GM12875 (cell line): ENCODE measurements around the gene PWWP2B.
A peak's percentile ranks its signal among the peaks of the same experiment; 100 is the strongest.

Experiments used
- H3K4me3 ChIP-seq: one replicate; pipeline ENCODE4 v1.5.1; 2011; ENCODE audit warnings: low read depth, low read length, control low read depth
- TF ChIP-seq, protein P1 (sequence below): IDR thresholded peaks from 2 replicates; pipeline ENCODE4 v1.5.1; 2011; ENCODE audit warnings: low read depth, mild to moderate bottlenecking, control low read depth, inconsistent platforms, low read length, moderate library complexity, borderline replicate concordance; ENCODE audit not compliant: insufficient read depth

PWWP2B gene

DNA sequence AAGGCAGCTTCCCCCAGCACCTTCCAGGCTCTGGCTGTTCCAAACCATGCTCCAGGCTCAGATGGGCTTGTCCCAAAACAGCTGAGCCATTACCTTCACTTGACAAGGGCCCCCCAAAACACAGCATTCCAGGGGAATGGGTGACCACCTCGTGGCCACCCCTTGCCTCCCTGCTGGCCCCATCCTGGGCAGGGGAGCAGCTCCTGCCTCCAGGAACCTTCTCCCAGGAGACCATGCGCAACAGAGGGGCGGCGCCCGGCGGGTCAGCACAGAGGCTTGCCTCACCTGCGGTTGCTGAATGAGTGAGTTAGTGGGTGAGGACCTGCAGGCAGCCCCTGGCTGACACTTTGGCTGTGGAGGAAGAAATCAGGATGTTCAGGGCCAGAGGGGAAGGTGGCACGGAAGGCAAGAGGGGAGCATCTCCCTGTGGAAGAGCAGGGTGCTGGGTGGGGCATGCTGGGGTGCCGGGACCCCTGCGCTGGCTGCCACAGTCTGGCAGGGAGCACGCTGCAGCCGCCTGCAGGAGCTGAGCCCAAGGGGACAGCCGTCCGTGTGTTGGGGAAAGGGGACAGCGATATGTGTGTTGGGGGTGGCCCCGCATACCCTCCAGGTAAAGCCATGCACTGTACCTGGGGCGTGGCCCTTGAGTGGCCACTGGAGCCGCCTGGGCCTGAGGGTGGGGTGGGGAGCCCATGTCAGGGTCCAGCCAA, 54.7 kb downstream of the PWWP2B start:
- TF ChIP-seq, protein P1, sequence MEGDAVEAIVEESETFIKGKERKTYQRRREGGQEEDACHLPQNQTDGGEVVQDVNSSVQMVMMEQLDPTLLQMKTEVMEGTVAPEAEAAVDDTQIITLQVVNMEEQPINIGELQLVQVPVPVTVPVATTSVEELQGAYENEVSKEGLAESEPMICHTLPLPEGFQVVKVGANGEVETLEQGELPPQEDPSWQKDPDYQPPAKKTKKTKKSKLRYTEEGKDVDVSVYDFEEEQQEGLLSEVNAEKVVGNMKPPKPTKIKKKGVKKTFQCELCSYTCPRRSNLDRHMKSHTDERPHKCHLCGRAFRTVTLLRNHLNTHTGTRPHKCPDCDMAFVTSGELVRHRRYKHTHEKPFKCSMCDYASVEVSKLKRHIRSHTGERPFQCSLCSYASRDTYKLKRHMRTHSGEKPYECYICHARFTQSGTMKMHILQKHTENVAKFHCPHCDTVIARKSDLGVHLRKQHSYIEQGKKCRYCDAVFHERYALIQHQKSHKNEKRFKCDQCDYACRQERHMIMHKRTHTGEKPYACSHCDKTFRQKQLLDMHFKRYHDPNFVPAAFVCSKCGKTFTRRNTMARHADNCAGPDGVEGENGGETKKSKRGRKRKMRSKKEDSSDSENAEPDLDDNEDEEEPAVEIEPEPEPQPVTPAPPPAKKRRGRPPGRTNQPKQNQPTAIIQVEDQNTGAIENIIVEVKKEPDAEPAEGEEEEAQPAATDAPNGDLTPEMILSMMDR: no peak
- H3K4me3 ChIP-seq: no peak overlapping the region

DNA sequence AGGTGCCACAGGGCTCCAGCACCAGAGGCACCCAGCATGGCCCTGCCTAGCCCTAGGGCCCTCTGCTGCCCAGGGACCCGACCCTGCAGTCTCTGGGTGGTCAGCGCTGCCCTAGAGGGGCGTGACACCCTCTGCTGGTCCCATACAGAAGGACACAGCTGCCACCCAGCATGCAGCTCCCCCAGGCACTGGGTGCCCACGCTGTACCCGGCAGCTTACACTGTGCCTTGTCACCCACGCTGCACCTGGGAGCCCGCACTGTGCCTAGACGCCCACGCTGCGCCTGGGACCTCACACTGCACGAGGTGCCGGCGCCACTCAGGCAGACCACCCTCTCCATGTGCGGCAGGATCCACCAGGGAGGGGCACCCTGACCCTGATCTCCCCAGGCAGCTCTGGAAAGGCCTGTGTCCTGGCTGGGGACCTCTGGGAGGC, 55.2 kb downstream of the PWWP2B start:
- no peak overlapping the region for H3K4me3 ChIP-seq
- TF ChIP-seq, protein P1: no peak

DNA sequence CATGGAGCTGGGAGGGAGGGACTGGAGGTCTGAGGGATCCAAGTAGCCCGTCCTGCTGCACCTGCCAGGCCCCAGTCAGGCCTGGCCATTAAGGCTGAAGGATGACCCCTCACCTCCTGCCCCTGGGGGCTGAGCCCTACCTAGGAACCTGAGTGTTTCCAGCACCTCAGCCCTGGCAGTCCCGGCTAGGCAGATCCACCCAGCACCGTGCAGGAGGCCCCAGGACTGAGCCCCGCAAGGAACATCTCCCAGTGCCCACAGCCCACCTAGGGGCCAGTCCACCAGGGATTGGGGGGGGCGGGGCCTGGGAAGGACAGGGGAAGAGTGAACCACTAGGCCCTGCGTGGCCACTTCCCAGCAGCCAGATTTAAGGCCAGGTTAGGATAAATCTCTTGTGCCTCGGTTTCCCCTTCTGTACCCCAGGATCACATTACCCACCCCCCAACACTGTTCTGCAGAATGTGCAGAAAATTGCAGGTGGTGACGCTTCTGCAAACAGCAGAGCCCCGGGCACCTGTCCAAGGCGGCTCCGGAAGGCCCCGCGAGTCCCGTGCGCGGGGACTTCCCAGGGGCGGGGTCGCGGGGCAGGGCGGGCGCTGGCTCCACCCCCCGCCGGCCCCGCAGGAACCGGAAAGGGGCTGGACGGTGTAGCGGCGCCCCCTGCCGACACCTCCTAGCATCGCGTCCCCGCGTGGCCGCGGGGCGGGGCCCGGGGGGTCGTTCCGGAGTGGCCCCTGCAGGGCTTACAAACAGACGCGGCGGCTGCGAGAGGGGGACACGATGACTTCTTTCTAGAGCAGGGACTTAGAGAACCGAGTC, 55.9 kb downstream of the PWWP2B start:
- TF ChIP-seq, protein P1: peak; percentile 94
- H3K4me3 ChIP-seq: peak overlapping the region; percentile 3

DNA sequence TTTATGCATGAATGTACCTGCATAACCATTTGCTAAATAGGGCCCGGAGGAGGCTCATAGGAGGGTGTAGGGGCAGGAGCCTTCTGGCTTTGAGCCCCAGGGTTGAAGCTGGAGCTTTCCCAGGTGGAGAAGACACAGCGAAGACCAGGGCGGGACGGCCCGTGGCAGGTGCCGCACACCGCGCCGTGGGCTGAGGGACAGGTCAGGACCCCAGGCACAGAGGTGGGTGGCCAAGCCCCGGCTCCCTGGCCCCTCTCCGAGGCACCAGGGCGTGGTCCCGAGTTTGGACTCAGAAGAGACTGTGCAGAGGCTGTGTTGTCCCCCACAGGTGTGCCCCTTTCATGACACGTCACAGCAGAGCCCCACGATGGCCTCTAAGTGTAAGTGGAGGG, 56.5 kb downstream of the PWWP2B start:
- TF ChIP-seq, protein P1: no peak
- H3K4me3 ChIP-seq: peak overlapping the region; percentile 3

DNA sequence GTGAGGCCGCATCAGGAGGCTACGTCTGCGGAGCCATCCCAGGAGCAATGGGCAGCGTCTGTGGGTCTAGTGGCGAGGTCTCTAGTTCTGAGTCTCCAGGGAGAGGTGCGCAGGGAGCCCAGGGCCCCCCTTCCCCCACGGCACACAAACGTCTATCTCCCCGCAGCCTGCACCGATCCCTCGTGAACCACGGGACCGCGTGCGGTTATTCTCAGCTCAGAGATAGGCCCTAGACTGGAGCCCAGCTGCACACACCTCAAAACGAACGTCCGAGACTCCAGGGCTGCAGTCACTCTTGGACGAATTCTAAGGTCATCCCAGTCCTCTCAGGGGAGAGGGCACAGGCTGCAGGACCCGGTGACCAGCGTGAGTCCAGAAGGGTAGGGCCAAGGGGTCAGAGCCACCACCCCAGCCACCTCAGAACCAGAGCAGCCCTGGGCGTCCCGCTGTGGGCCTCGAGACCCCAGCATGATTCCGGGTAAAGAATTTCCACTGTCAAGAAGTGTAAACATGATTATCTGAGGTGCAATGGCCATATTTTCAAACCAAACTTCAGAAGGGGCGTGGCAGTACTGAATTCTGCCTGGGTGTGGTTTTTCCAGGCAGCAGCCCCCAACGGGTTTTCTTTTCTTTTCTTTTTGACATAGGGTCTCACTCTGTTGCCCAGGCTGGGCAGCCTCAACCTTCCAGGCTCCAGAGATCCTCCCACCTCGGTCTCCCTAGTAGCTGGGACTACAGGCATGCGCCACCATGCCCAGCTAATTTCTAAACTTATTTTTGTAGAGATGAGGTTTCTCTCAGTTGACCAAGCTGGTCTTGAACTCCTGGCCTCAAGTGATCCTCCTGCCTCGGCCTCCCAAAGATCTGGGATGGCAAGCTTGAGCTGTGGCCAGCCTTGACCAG, 57.5 kb downstream of the PWWP2B start:
- TF ChIP-seq, protein P1: no peak
- H3K4me3 ChIP-seq: no peak overlapping the region

DNA sequence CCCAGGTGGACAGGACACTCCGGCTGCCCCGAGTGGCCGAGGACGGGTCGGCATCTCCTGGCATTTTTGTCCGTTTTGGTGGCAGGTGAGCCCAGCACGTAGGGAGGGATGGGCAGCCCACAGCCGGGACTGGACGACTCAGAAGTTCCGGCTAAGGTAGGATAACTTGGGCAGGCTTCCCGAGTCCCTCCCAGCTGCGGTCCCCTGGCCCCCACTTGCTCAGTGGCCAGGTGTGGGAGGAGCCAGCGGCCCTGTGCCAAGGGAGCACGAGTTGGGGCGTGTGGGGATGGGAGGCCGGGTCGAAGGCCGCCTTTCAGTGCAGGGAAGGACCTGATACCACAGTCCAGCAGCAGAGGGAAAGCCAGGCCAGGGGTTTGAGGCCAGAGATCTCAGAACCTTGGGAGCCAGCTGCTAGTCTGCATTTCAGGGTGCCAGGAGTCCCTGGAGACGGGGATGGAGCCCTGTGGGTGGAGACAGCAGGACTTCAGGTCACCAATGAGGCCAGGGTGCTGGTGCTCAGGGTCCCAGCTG, 58.5 kb downstream of the PWWP2B start:
- no peak overlapping the region for H3K4me3 ChIP-seq
- TF ChIP-seq, protein P1: no peak
